ENCODE results near the gene LIMA1.
A peak's percentile ranks its signal among the peaks of the same experiment; 100 is the strongest.

The LIMA1 gene

DNA sequence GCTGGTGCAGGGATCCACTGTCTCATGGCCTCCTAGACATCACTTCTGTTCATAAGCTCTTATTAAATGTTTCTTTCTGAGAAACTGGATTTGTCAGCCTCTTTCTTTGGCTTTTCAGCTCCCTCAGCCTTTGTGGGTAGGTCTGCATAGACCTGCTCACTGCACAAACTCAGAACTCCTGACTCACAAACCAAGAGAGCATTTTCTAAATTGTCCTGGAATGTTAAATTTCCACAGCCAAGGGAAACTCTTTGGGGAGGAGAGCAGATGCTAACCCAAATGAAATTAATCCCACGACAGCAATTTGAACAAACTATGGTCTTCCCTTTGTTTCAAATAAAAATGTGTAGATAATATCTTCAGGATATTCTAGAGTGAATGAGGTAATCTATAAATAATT is 96.6 kb downstream of the LIMA1 start:
- Histone ChIP-seq H3K4me1 (ENCODE audit: low read length) (peaks cover 37% of the 10 kb centered on the region), H3K4me3 (ENCODE audit: low read length) (no peak overlapping the region), H3K9me3 (replicated peaks; ENCODE audit: insufficient read depth, low read length) (no peaks in the 10 kb centered on the region), H3K4me2 (ENCODE audit: low read depth, low read length) (no peak overlapping the region), H3K79me2 (ENCODE audit: low read length) (no peaks in the 10 kb centered on the region), H3F3A (ENCODE audit: insufficient read depth, low read length) (peaks cover 14% of the 10 kb centered on the region; the same call in 1 of the 2 replicates), H3K36me3 (replicated peaks; ENCODE audit: insufficient read depth, low read length) (no peaks in the 10 kb centered on the region), H3K27ac (ENCODE audit: low read length) (peak overlapping the region; percentile 6; the same call in 1 of the 2 replicates), H3K9ac (ENCODE audit: low read length) (0 out of 2 replicates have a peak overlapping the region, but pooled peaks have one; percentile 0), H3K27me3 (replicated peaks; ENCODE audit: insufficient read depth, low read length) (no peaks in the 10 kb centered on the region), H2AFZ (ENCODE audit: low read length) (no peak overlapping the region), H4K20me1 (ENCODE audit: insufficient read depth, low read length) (no peaks in the 10 kb centered on the region), H3K9me2 (replicated peaks; ENCODE audit: insufficient read depth, low read length) (no peaks in the 10 kb centered on the region)
- TF ChIP-seq, protein P1, sequence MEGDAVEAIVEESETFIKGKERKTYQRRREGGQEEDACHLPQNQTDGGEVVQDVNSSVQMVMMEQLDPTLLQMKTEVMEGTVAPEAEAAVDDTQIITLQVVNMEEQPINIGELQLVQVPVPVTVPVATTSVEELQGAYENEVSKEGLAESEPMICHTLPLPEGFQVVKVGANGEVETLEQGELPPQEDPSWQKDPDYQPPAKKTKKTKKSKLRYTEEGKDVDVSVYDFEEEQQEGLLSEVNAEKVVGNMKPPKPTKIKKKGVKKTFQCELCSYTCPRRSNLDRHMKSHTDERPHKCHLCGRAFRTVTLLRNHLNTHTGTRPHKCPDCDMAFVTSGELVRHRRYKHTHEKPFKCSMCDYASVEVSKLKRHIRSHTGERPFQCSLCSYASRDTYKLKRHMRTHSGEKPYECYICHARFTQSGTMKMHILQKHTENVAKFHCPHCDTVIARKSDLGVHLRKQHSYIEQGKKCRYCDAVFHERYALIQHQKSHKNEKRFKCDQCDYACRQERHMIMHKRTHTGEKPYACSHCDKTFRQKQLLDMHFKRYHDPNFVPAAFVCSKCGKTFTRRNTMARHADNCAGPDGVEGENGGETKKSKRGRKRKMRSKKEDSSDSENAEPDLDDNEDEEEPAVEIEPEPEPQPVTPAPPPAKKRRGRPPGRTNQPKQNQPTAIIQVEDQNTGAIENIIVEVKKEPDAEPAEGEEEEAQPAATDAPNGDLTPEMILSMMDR (IDR thresholded peaks at IDR 0.05; ENCODE audit: low read length), result no peak
- no peak for TF ChIP-seq EZH2phosphoT487 (IDR thresholded peaks at IDR 0.05; ENCODE audit: low read length)
- no peak for TF ChIP-seq EZH2 (optimal IDR thresholded peaks at IDR 0.05; ENCODE audit: low read depth, low read length)
- DNase-seq, result no peak

DNA sequence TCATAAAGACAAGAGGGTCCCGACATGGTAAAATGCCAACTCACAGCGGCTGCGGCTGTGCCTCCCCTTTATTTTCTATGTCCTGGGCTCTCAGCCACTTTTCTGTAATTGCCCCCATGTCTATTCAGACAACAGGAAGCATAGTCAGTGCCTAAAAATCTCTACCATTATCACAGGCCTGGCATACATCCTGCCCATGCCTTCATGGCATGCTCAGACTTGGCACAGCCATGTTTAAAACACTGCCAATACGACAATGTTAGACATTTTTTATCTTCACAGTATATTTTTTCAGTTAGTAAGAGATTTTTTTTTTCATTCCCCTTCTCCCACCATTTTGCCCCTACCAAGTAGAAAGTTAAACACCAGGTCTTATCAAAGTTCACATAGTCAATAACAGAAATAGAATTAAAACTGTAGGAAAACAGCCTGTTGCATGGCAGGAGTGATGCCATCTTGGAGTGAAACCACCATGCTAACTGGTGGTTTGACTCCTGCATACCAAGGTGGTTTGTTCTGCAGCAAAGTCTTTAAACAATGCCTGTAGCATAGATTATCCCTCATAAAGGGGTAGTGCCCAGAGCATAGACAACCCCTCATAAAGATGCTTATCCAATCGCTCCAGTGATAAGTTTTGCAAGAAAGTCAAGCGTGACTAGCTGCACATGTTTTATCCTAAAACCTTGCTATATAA is 97.2 kb downstream of the LIMA1 start:
- DNase-seq, result no peak

DNA sequence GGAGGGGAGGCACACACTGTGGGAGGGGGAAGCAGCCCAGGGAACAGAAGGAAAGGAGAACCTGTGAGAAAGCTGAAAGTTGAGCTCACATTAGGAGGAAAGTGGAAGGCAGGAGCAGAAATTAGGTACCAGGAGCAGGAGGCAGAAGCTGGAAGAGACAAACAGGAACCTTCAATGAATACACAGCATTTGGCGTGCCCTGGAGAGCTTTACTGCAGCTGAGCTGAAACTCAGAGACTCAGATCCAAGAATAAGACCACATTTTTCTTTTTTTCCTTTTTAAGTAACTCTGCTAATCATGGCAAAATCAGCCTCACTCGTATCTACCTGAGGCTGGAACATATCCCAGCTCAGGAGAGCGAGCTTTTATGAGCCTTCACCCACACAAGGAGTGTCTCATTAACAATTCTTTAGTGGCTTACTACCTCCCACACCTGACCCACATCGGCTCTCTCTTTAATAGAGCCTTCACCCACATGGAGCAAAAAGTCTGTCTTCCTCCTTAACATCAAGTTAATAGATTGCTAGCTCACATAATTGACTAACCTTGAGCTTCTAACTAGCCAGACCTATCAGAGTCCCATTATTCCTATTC is 97.9 kb downstream of the LIMA1 start:
- H3K4me3 ChIP-seq (ENCODE audit: low read length), result no peak overlapping the region
- no peak overlapping the region for H3K9ac ChIP-seq (ENCODE audit: low read length)
- no peak for DNase-seq
- H3K79me2 ChIP-seq (ENCODE audit: low read length), result no peaks in the 10 kb centered on the region
- TF ChIP-seq EZH2 (optimal IDR thresholded peaks at IDR 0.05; ENCODE audit: low read depth, low read length) (no peak), EZH2phosphoT487 (IDR thresholded peaks at IDR 0.05; ENCODE audit: low read length) (no peak)
- TF ChIP-seq, protein P1 (IDR thresholded peaks at IDR 0.05; ENCODE audit: low read length), result no peak
- no peaks in the 10 kb centered on the region for H3K9me2 ChIP-seq (replicated peaks; ENCODE audit: insufficient read depth, low read length)
- peaks cover 38% of the 10 kb centered on the region for H3K4me1 ChIP-seq (ENCODE audit: low read length)
- no peak overlapping the region for H2AFZ ChIP-seq (ENCODE audit: low read length)
- peaks cover 14% of the 10 kb centered on the region; the same call in 1 of the 2 replicates for H3F3A ChIP-seq (ENCODE audit: insufficient read depth, low read length)
- no peaks in the 10 kb centered on the region for H3K36me3 ChIP-seq (replicated peaks; ENCODE audit: insufficient read depth, low read length)
- no peak overlapping the region for H3K4me2 ChIP-seq (ENCODE audit: low read depth, low read length)
- H4K20me1 ChIP-seq (ENCODE audit: insufficient read depth, low read length), result no peaks in the 10 kb centered on the region
- no peak overlapping the region for H3K27ac ChIP-seq (ENCODE audit: low read length)
- H3K27me3 ChIP-seq (replicated peaks; ENCODE audit: insufficient read depth, low read length), result no peaks in the 10 kb centered on the region
- H3K9me3 ChIP-seq (replicated peaks; ENCODE audit: insufficient read depth, low read length), result no peaks in the 10 kb centered on the region

More for the DNA sequence above, 97.2 kb downstream of the LIMA1 start:
- Histone ChIP-seq H3K4me2 (ENCODE audit: low read depth, low read length) (no peak overlapping the region), H3K9me3 (replicated peaks; ENCODE audit: insufficient read depth, low read length) (no peaks in the 10 kb centered on the region), H3K9ac (ENCODE audit: low read length) (no peak overlapping the region), H3K4me1 (ENCODE audit: low read length) (peaks cover 38% of the 10 kb centered on the region), H3F3A (ENCODE audit: insufficient read depth, low read length) (peaks cover 14% of the 10 kb centered on the region; the same call in 1 of the 2 replicates), H3K27ac (ENCODE audit: low read length) (no peak overlapping the region), H3K36me3 (replicated peaks; ENCODE audit: insufficient read depth, low read length) (no peaks in the 10 kb centered on the region), H3K9me2 (replicated peaks; ENCODE audit: insufficient read depth, low read length) (no peaks in the 10 kb centered on the region), H3K4me3 (ENCODE audit: low read length) (no peak overlapping the region), H3K79me2 (ENCODE audit: low read length) (no peaks in the 10 kb centered on the region), H4K20me1 (ENCODE audit: insufficient read depth, low read length) (no peaks in the 10 kb centered on the region), H2AFZ (ENCODE audit: low read length) (no peak overlapping the region), H3K27me3 (replicated peaks; ENCODE audit: insufficient read depth, low read length) (no peaks in the 10 kb centered on the region)
- TF ChIP-seq EZH2phosphoT487 (IDR thresholded peaks at IDR 0.05; ENCODE audit: low read length), result no peak
- TF ChIP-seq, protein P1 (IDR thresholded peaks at IDR 0.05; ENCODE audit: low read length), result no peak
- no peak for TF ChIP-seq EZH2 (optimal IDR thresholded peaks at IDR 0.05; ENCODE audit: low read depth, low read length)

Data from MM.1S (cell line).